SW480 (cell line): ENCODE data around the gene CASP8.

Source experiments
- DNase-seq: peaks from one replicate; pipeline ENCODE4 v3.0.0-alpha.2; 2016; ENCODE audit warnings: low spot score

Gene CASP8

DNA sequence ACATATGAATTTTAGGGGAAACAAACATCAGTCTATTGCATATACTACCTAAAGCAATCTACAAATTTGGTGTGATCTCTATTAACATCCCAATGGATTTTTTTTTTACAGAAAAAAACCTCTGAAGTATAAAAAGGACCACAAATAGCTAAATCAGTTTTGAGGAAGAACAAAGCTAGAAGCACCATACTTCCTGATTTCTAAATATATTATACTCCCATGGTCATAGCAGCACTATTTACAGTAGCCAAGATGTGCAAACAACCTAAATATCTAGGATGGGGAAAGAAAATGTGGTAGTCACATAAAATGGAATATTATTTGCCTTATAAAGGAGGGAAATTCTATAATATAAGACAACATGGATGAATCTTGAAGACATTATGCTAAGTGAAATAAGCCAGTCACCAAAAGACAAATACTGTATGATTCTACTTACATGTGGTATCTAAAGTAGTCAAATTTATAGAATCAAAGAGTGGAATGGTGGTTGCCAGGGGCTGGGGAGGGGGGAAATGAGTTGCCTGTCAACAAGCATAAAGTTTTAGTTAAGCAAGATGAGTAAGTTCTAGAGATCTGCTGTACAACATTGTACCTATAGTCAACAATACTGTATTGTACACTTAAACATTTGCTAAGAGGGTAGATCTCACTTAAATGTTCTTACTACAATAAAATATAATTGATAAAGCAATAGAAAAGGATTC is 17.6 kb upstream of the CASP8 start:
- no peak for DNase-seq

GRCh38 chr2:201244829-201245228 is 15.5 kb upstream of the CASP8 start:
- no peak for DNase-seq

- DNase-seq: no peak
Observed at GRCh38 chr2:201246280-201246679, 14.1 kb upstream of the CASP8 start.

- DNase-seq: no peak
Observed at GRCh38 chr2:201248288-201248844, 12.0 kb upstream of the CASP8 start.

- no peak for DNase-seq
Observed at GRCh38 chr2:201249889-201250288, 10.4 kb upstream of the CASP8 start.

DNA sequence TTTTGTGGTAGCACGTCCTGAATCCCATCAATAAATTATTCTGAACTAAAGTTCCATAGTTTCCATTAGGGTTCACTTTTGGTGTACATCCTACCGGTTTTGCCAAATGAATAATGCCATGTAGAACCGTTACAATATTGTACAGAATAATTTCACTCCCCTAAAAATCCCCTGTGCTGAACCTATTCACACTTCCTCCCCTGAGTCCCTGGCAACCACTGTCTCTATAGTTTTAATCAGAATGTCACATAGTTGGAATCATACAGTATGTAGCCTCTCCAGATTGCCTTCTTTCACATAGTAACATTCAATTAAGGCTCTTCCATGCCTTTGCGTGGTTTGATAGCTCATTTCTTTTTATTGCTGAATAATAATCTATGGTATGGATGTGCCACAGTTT is 9.6 kb upstream of the CASP8 start:
- DNase-seq: no peak

GRCh38 chr2:201254081-201254730 is 6.1 kb upstream of the CASP8 start:
- DNase-seq: peak; percentile 78

- peak; percentile 58 for DNase-seq
Observed at GRCh38 chr2:201255408-201256033, 4.8 kb upstream of the CASP8 start.

DNA sequence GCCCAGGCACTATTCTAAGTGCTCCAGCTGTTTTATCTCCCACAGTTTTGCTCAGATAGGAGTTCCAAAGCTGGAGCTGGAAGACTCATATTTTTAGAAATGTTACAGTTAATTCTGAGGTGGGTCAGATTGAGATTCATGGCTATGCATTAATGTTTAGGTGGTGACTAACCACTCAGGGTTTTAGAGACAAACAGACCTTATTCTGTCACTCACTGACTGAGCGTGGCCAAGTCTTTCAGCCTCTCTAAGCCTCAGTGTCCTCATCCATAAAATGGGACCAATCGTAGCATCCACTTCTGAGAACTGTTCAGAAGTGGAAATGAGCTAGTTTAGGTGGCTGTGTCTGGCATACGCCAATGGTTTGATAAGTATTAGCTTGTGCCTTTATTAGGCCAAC is 4.3 kb upstream of the CASP8 start:
- DNase-seq: no peak

- peak; percentile 49 for DNase-seq
Observed at GRCh38 chr2:201257381-201257955, 2.9 kb upstream of the CASP8 start.

- DNase-seq: peak; percentile 88
Observed at GRCh38 chr2:201257956-201258665, 2.2 kb upstream of the CASP8 start.

GRCh38 chr2:201258666-201259615 is 1.4 kb upstream of the CASP8 start:
- no peak for DNase-seq

DNA sequence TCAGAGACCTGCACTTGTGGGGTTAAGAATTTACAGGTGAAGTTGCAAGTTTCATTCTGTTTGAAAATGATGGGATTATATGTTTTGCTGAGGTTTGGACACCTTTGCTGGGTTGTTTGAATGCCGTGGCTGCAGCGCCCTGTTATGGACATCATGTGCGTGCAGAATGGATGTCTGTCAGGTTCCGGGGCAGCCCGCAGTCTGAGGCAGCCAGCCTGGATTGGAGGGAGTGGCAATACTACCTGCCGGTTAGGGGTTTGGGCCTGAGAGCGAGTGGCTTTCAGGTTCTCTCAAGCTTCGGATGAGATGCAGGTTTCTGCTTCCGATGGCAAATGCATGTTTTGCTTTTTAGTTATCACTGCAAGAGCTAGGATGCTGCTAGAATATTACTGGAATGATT is 1.1 kb downstream of the CASP8 start:
- DNase-seq: no peak

- DNase-seq: no peak
Observed at GRCh38 chr2:201261906-201262305, 1.6 kb downstream of the CASP8 start.

- no peak for DNase-seq
Observed at GRCh38 chr2:201262718-201263117, 2.4 kb downstream of the CASP8 start.

DNA sequence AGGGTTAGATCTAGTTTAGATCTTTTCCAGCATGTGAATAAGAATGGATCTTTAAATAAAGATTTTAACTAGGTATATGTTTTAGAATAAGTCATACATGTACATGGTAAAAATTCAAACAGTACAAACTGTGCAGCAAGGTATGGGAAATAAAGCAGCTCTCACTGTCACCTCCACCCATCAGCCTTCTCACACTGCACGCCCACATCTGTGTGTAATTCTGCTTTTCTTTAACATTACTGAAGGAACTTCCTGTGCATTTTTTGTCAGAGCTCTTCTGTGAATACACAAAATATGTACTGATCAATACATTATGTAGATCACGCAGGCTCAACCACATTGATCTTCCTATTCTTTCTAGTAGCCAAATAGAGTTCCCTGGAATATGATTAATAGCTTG is 3.4 kb downstream of the CASP8 start:
- DNase-seq: no peak

GRCh38 chr2:201264472-201265173 is 4.3 kb downstream of the CASP8 start:
- no peak for DNase-seq

- DNase-seq: no peak
Observed at GRCh38 chr2:201266629-201267028, 6.3 kb downstream of the CASP8 start.

DNA sequence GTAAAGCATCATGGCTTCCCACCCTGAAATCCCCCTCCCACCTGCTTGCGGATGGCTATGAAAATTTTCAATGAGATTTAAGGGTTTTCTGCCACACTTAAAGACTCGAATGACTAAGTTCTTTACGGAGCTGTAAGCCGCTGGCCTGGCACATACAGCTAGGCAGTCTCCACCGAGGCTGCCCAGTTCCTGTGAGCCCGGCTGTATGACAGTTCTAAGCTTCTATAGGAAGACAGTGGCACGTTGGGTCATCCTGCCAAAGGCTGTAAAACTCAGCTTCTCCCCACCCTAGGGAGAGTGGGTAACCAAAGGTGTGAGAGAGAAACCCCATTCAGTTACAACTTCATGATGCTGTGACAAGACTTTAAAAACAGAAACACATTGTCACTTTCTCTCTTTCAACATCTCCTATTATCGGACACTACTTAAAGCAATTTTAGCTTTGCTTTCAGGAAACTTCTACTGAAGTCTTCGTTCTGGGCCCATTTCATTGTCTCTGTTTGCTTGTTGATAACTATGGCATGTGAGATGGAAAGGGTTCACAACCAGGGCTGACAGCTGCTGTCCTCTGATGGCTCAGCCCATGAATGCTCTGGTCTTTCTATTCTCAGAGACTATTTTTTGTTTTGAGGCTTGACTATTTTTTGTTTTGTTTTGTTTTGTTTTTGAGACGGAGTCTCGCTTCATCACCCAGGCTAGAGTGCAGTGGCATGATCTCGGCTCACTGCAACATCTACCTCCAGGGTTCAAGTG is 7.1 kb downstream of the CASP8 start:
- DNase-seq: no peak

DNA sequence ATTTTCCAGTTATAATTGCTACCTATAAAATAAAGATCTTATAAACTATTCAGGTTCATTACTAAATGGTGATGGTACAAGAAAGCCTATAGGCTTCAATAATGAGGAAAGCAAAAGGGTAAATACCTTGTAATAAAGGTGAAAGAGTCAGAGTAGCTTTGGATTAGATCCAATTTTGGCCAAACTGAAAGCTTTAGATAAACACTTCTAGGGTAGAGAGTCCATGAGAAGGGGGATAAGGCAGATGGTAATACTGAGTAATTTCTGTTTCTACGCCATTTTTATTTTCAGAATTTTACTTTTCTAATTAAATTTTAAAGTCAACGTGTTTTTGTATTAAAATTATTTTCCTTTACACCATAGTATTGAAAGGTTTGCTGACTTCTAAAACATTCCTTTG is 9.4 kb downstream of the CASP8 start:
- DNase-seq: no peak
